HCT116 (cell line): ENCODE measurements around the gene PRDM11. TPM values are rescaled to one million over a fixed set of nuclear protein-coding genes. Genes with fewer than 3 reads are reported as not detected.

ENCODE experiments used
- ATAC-seq: fragments of 200-7000 bp; cut with Tn5 transposase; 2 replicates; pipeline ENCODE4 v1.9.1; 2020; ENCODE audit warnings: mild to moderate bottlenecking, moderate library complexity
- BruUV-seq: library from RNA; stranded (reverse); fragments of 400-500 nt; replicated peaks from 2 replicates; lab custom pipeline; 2021; lab: Mats Ljungman, UMichigan
- CTCF ChIA-PET: fragments of 300-600 bp; sonication (Branson Sonifier 250); formaldehyde crosslinking; loops from one replicate; lab custom pipeline; 2021; ENCODE audit warnings: antibody characterized with exemption; lab: Charles Lee
- POLR2A ChIA-PET: fragments of 300-600, 350-600 bp; sonication (Branson Sonifier 250); formaldehyde crosslinking; loops from one replicate; lab custom pipeline; 2021; ENCODE audit warnings: antibody characterized with exemption; lab: Charles Lee
- RAD21 ChIA-PET, 2 experiments: fragments of 300-600 bp; sonication (Branson Sonifier 250); formaldehyde crosslinking; loops; one replicate each; lab custom pipeline; 2023; ENCODE audit warnings: low total read pairs in 2 of 2; ENCODE audit not compliant: uncharacterized antibody in 2 of 2, unreplicated experiment in 2 of 2, low non-redundant PET in 1 of 2; lab: Charles Lee
- DNase-seq: peaks from one replicate; pipeline ENCODE4 v3.0.0-alpha.2; 2010; ENCODE audit warnings: low read depth, low spot score
- H2AFZ ChIP-seq: fragments of 200-600 bp; shearing (Covaris generic), sonication (generic); 2 replicates; pipeline ENCODE4 v1.6.1; 2017; ENCODE audit warnings: low read depth, mixed run types, mixed read lengths, antibody characterized with exemption, low read length; ENCODE audit not compliant: poor library complexity, severe bottlenecking
- H3K27ac ChIP-seq: 2 replicates; pipeline ENCODE4 v1.5.1; 2012; ENCODE audit warnings: low read depth, low read length
- H3K27me3 ChIP-seq: fragments of 200-600 bp; sonication (generic); 2 replicates; pipeline ENCODE4 v1.6.1; 2016; ENCODE audit warnings: mixed run types, low read length, mixed read lengths; ENCODE audit not compliant: insufficient read depth
- H3K36me3 ChIP-seq, 2 experiments: fragments of 200-500 bp in 1 of 2; fragments of 200-600 bp in 1 of 2; sonication (Bioruptor generic) in 1 of 2; sonication (generic) in 1 of 2; 2 replicates each; pipeline versions ENCODE4 v1.5.1 to v1.6.1; 2014 to 2016; ENCODE audit warnings: low read length in 2 of 2, inconsistent platforms in 1 of 2, mixed read lengths in 1 of 2, mixed run types in 1 of 2; ENCODE audit not compliant: insufficient read depth in 2 of 2, control insufficient read depth in 1 of 2
- H3K4me1 ChIP-seq, 2 experiments: fragments of 200-600 bp in 1 of 2; sonication (generic) in 1 of 2; 2 replicates each; pipeline versions ENCODE4 v1.5.1 to v1.6.1; 2012 to 2017; ENCODE audit warnings: low read length in 2 of 2, inconsistent platforms in 1 of 2, mild to moderate bottlenecking in 1 of 2, mixed read lengths in 1 of 2, mixed run types in 1 of 2, moderate library complexity in 1 of 2; ENCODE audit not compliant: insufficient read depth in 2 of 2, control insufficient read depth in 1 of 2
- H3K4me2 ChIP-seq: fragments of 200-600 bp; sonication (generic); 2 replicates; pipeline ENCODE4 v1.6.1; 2017; ENCODE audit warnings: mixed run types, low read length, mixed read lengths
- H3K4me3 ChIP-seq, 2 experiments: fragments of 200-600 bp in 1 of 2; sonication (generic) in 1 of 2; replicated peaks in 1 of 2; 2 replicates each; pipeline ENCODE4 v1.5.1; 2011 to 2016; ENCODE audit warnings: low read length in 2 of 2, control low read depth in 1 of 2, low read depth in 1 of 2, mild to moderate bottlenecking in 1 of 2, mixed read lengths in 1 of 2, mixed run types in 1 of 2
- H3K79me2 ChIP-seq: fragments of 200-600 bp; sonication (generic); 2 replicates; pipeline ENCODE4 v1.6.1; 2017; ENCODE audit warnings: mild to moderate bottlenecking, mixed run types, low read length, moderate library complexity, mixed read lengths; ENCODE audit not compliant: insufficient read depth
- H3K9ac ChIP-seq: fragments of 200-600 bp; sonication (generic); 2 replicates; pipeline ENCODE4 v1.6.1; 2016; ENCODE audit warnings: low read length, mixed read lengths
- H3K9me2 ChIP-seq: fragments of 200-600 bp; sonication (generic), shearing (Covaris generic); 2 replicates; pipeline ENCODE4 v1.6.1; 2017; ENCODE audit warnings: mixed run types, mild to moderate bottlenecking, moderate library complexity; ENCODE audit not compliant: insufficient read depth
- H3K9me3 ChIP-seq, 2 experiments: fragments of 200-500 bp in 1 of 2; fragments of 200-600 bp in 1 of 2; sonication (Bioruptor generic) in 1 of 2; sonication (generic) in 1 of 2; 2 replicates each; pipeline ENCODE4 v1.6.1; 2014 to 2017; ENCODE audit warnings: low read length in 2 of 2, mixed read lengths in 2 of 2, inconsistent platforms in 1 of 2, low read depth in 1 of 2, mild to moderate bottlenecking in 1 of 2, mixed run types in 1 of 2, moderate library complexity in 1 of 2; ENCODE audit not compliant: control insufficient read depth in 1 of 2, insufficient read depth in 1 of 2
- H4K20me1 ChIP-seq: fragments of 200-600 bp; sonication (generic), shearing (Covaris generic); 2 replicates; pipeline ENCODE4 v1.6.1; 2017; ENCODE audit warnings: mixed run types, mild to moderate bottlenecking, moderate library complexity; ENCODE audit not compliant: insufficient read depth
- CBX3 ChIP-seq: IDR thresholded peaks from 2 replicates; pipeline ENCODE4 v1.6.1; 2012; ENCODE audit warnings: low read depth
- CEBPB ChIP-seq: IDR thresholded peaks from 2 replicates; pipeline ENCODE4 v1.6.1; 2012; ENCODE audit warnings: low read depth
- FOSL1 ChIP-seq: IDR thresholded peaks from 2 replicates; pipeline ENCODE4 v1.6.1; 2012; ENCODE audit warnings: low read depth
- JUND ChIP-seq: IDR thresholded peaks from 2 replicates; pipeline ENCODE4 v1.6.1; 2012
- MAX ChIP-seq: IDR thresholded peaks from 2 replicates; pipeline ENCODE4 v1.6.1; 2012
- POLR2A ChIP-seq: IDR thresholded peaks from 2 replicates; pipeline ENCODE4 v1.7.0; 2011; ENCODE audit warnings: borderline replicate concordance; ENCODE audit not compliant: insufficient read depth, insufficient read length; ENCODE audit errors: extremely low read depth
- SRF ChIP-seq: IDR thresholded peaks from 2 replicates; pipeline ENCODE4 v1.6.1; 2012; ENCODE audit warnings: low read depth
- TCF7L2 ChIP-seq: IDR thresholded peaks from 2 replicates; pipeline ENCODE4 v1.7.0; 2011; ENCODE audit warnings: borderline replicate concordance, inconsistent platforms; ENCODE audit not compliant: insufficient read depth, insufficient read length; ENCODE audit errors: extremely low read depth
- YY1 ChIP-seq: IDR thresholded peaks from 2 replicates; pipeline ENCODE4 v1.6.1; 2011; ENCODE audit warnings: low read length, low read depth, moderate library complexity, mild to moderate bottlenecking; ENCODE audit not compliant: insufficient replicate concordance; ENCODE audit errors: extremely low read depth
- ZBTB33 ChIP-seq: IDR thresholded peaks from 2 replicates; pipeline ENCODE4 v1.6.1; 2011; ENCODE audit warnings: mild to moderate bottlenecking, low read length, moderate library complexity; ENCODE audit not compliant: insufficient replicate concordance; ENCODE audit errors: extremely low read depth
- ZFX ChIP-seq: fragments of 450-650 bp; IDR thresholded peaks from 2 replicates; pipeline ENCODE4 v1.6.1; 2017
- ZNF274 ChIP-seq: fragments of 200-500 bp; sonication (Bioruptor generic); IDR thresholded peaks from 2 replicates; pipeline ENCODE4 v1.6.1; 2014; ENCODE audit warnings: mild to moderate bottlenecking, low read depth, low read length, inconsistent platforms
- intact Hi-C: fragments of 100-400 bp; cut with micrococcal nuclease; formaldehyde crosslinking; loops from 2 replicates; pipeline ENCODE4 v1.10.0; 2022
- total RNA-seq: library from RNA; stranded (reverse); gene quantifications from one replicate; pipeline ENCODE4 v1.2.1, GENCODE V29; 2021; ENCODE audit not compliant: unreplicated experiment
- TF ChIP-seq, protein P1 (sequence below), 3 experiments: fragments of 200-600 bp in 1 of 3; sonication (generic) in 1 of 3; IDR thresholded peaks in 2 of 3; conservative IDR thresholded peaks in 1 of 3; 2 replicates each; pipeline ENCODE4 v1.5.1; 2012 to 2017; ENCODE audit warnings: low read depth in 2 of 3, low read length in 2 of 3, antibody characterized with exemption in 1 of 3, borderline replicate concordance in 1 of 3, control low read depth in 1 of 3, mild to moderate bottlenecking in 1 of 3, mixed read lengths in 1 of 3, mixed run types in 1 of 3, moderate library complexity in 1 of 3; ENCODE audit not compliant: insufficient read depth in 1 of 3
- TF ChIP-seq, protein P2 (sequence below): IDR thresholded peaks from 2 replicates; pipeline ENCODE4 v1.6.1; 2012

The PRDM11 gene
- total RNA-seq, 1 experiment from 2014 or later = 9.3 TPM

GRCh38 chr11:45174963-45175362 is 28.5 kb downstream of the PRDM11 start:
- Histone ChIP-seq H3K4me3 (no peak overlapping the region), H3K79me2 (no peaks in the 10 kb centered on the region), H3K4me2 (no peak overlapping the region), H3K36me3 (no peaks in the 10 kb centered on the region), H3K9me3 (no peaks in the 10 kb centered on the region), H3K27me3 (no peaks in the 10 kb centered on the region), H3K4me1 (peaks cover 39 to 49% of the 10 kb centered on the region in 2 experiments), H4K20me1 (no peaks in the 10 kb centered on the region), H2AFZ (no peak overlapping the region), H3K9me2 (no peaks in the 10 kb centered on the region), H3K9ac (no peak overlapping the region), H3K27ac (no peak overlapping the region)
- DNase-seq (no peak), ATAC-seq (no peak)
- no peak for TF ChIP-seq POLR2A
- no peak for TF ChIP-seq TCF7L2
- no peak for TF ChIP-seq CBX3
- no peak for TF ChIP-seq ZNF274
- TF ChIP-seq FOSL1 = no peak
- TF ChIP-seq JUND = no peak
- TF ChIP-seq SRF = no peak
- TF ChIP-seq ZBTB33 = no peak
- TF ChIP-seq, protein P1, sequence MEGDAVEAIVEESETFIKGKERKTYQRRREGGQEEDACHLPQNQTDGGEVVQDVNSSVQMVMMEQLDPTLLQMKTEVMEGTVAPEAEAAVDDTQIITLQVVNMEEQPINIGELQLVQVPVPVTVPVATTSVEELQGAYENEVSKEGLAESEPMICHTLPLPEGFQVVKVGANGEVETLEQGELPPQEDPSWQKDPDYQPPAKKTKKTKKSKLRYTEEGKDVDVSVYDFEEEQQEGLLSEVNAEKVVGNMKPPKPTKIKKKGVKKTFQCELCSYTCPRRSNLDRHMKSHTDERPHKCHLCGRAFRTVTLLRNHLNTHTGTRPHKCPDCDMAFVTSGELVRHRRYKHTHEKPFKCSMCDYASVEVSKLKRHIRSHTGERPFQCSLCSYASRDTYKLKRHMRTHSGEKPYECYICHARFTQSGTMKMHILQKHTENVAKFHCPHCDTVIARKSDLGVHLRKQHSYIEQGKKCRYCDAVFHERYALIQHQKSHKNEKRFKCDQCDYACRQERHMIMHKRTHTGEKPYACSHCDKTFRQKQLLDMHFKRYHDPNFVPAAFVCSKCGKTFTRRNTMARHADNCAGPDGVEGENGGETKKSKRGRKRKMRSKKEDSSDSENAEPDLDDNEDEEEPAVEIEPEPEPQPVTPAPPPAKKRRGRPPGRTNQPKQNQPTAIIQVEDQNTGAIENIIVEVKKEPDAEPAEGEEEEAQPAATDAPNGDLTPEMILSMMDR (IDR thresholded peaks at IDR 0.05 in 2 of 3, conservative IDR thresholded peaks at IDR 0.05 in 1 of 3; ENCODE audit: borderline replicate concordance in 1 of 3, insufficient read depth in 1 of 3, low read depth in 2 of 3, low read length in 2 of 3) = no peak
- no peak for TF ChIP-seq ZFX
- no peak for TF ChIP-seq YY1
- TF ChIP-seq, protein P2, sequence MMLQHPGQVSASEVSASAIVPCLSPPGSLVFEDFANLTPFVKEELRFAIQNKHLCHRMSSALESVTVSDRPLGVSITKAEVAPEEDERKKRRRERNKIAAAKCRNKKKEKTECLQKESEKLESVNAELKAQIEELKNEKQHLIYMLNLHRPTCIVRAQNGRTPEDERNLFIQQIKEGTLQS = no peak
- TF ChIP-seq CEBPB = no peak
- no peak for TF ChIP-seq MAX
- ChIA-PET CTCF (no interaction called here), RAD21 (no interaction called here), POLR2A (no interaction called here)
- no TSS peak for BruUV-seq
- intact Hi-C loops = no loop called here
